ENCODE results near the gene TCP1.

- TF ChIP-seq CTCF (IDR thresholded peaks at IDR 0.05; ENCODE audit: low read length) (no peak), EZH2 (optimal IDR thresholded peaks at IDR 0.05; ENCODE audit: low read depth, low read length) (no peak), EZH2phosphoT487 (IDR thresholded peaks at IDR 0.05; ENCODE audit: low read length) (no peak)
These were observed 48.1 kb upstream of the TCP1 start for GRCh38 chr6:159837511-159837910.
